Astrocyte of the cerebellum (primary cell): ENCODE data around the gene FAM53B.

Source experiments
- DNase-seq: peaks from one replicate; pipeline ENCODE4 v3.0.0-alpha.2; 2011; ENCODE audit warnings: low read depth
- H3K4me3 ChIP-seq: 2 replicates; pipeline ENCODE4 v1.5.1; 2011; ENCODE audit warnings: mild to moderate bottlenecking, low read depth, low read length, moderate library complexity
- CTCF ChIP-seq: IDR thresholded peaks from 2 replicates; pipeline ENCODE4 v1.5.1; 2012; ENCODE audit warnings: low read length, low read depth, moderate library complexity, mild to moderate bottlenecking; ENCODE audit errors: missing control alignments
- in situ Hi-C: cut with HindIII; loops from 2 replicates; pipeline ENCODE4 v1.10.0; 2017; ENCODE audit warnings: low sequenced_read_pairs

Gene FAM53B

GRCh38 chr10:124629415-124629814 lies 114.8 kb downstream of the FAM53B start:
- H3K4me3 ChIP-seq = no peak overlapping the region
- in situ Hi-C loops = no loop called here
- no peak for TF ChIP-seq CTCF
- DNase-seq = no peak

GRCh38 chr10:124628676-124629021 lies 115.5 kb downstream of the FAM53B start:
- no peak overlapping the region for H3K4me3 ChIP-seq
- in situ Hi-C loops = no loop called here
- no peak for DNase-seq
- TF ChIP-seq CTCF = no peak

GRCh38 chr10:124627866-124628675 lies 116.1 kb downstream of the FAM53B start:
- no peak for TF ChIP-seq CTCF
- H3K4me3 ChIP-seq = no peak overlapping the region
- in situ Hi-C loops = no loop called here
- no peak for DNase-seq

GRCh38 chr10:124626759-124627380 lies 117.3 kb downstream of the FAM53B start:
- TF ChIP-seq CTCF = no peak
- in situ Hi-C loops = no loop called here
- H3K4me3 ChIP-seq = no peak overlapping the region
- no peak for DNase-seq

GRCh38 chr10:124625831-124626238 lies 118.3 kb downstream of the FAM53B start:
- no peak for TF ChIP-seq CTCF

GRCh38 chr10:124624895-124625294 lies 119.3 kb downstream of the FAM53B start:
- TF ChIP-seq CTCF = no peak
- no peak for DNase-seq
- H3K4me3 ChIP-seq = no peak overlapping the region
- in situ Hi-C loops = no loop called here

More at GRCh38 chr10:124625831-124626238, 118.3 kb downstream of the FAM53B start:
- in situ Hi-C loops = no loop called here
- DNase-seq = no peak
- no peak overlapping the region for H3K4me3 ChIP-seq
